Activated naive CD4-positive, alpha-beta T cell (primary cell): ENCODE data around the gene PKD1.

ENCODE experiments used
- DNase-seq, 4 experiments: peaks; one replicate each; lab custom pipeline; 2025; lab: John Stamatoyannopoulos, UW

The PKD1 gene

DNA sequence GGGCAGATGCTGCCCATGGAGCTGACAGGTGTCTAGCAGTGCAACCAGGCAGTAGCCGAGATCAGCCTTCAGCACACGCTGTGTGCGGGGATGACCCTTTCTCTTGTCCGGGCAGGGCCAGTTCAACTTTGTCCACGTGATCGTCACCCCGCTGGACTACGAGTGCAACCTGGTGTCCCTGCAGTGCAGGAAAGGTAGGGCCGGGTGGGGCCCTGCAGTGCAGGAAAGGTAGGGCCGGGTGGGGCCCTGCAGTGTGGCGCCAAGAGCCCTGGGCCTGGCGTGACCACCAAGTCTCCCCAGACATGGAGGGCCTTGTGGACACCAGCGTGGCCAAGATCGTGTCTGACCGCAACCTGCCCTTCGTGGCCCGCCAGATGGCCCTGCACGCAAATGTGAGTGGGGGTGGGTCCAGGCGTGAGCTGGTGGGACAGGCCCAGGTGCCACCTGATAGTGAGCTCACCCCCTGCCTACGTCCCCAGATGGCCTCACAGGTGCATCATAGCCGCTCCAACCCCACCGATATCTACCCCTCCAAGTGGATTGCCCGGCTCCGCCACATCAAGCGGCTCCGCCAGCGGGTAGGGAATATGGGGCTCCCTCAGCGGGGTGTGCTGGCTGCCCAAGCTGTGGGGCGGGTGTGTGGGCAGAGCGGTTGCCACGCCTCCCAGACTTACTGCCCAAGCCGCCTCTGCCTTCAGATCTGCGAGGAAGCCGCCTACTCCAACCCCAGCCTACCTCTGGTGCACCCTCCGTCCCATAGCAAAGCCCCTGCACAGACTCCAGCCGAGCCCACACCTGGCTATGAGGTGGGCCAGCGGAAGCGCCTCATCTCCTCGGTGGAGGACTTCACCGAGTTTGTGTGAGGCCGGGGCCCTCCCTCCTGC, 47.7 kb downstream of the PKD1 start:
- no peak for DNase-seq

DNA sequence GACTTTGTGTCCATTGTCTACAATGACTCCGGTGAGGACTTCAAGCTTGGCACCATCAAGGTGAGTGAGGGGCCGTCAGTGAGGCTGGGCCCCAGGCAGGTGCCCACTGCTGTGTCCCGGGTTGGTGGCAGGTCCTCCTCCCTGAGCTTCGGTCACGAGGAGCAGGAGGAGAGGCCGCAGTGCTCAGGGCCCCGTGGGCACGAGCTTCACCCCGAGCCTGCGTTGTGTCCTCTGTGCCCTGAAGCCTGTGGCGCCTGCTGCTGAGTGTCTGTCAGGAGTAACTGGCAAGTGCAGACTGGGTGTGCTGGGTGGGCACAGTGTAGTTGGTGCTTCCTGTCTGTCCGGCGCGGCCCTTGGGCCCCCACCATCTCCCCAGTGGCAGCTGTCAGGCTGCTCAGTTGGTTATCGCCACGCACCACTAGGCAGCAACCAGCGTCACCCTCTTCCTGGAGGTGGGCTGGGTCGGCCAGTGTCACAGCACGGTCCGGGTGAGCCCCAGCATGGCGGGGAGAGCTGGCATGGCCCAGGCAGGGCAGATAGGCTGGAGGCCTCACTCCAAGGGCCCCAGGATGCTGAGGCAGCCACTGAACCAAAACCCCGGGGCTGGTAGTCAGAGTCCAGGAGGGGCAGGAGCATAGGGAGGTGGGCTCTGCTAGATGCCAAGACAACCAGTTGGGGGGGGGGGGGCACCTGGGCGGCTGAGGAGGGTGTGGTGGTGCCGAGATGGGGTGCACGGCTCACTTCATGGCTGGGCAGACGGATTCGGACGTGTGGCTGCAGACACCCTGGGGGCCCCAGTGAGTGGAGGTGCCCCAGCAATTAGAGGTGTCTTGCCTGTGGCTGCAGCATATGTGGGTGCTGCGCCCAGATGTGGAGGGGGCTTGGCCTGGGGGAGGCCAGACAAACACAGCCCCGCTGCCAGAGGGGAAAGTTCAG, 48.6 kb downstream of the PKD1 start:
- no peak for DNase-seq

DNA sequence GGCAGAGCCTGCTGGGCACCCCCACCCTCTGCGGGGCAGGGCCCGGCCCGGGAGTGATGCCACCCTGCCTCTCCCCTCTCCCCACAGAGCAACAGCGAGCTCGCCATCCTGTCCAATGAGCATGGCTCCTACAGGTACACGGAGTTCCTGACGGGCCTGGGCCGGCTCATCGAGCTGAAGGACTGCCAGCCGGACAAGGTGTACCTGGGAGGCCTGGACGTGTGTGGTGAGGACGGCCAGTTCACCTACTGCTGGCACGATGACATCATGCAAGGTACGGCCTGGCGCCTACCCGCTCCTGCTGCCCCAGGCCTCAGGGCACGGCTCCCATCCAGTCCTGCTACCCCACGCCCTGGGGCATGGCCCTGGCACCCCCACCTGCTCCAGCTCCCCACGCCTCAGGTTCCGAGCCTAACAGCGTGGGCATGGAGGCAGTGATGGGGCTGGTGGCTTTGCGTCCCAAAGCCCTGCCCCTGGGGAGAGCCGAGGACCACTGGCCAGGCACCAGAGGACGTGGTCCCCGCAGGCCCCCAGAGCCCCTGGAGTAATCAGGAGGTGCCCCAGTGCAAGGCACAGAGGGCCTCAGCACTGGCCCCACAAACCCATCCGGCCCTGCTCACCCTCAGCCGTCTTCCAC, 49.5 kb downstream of the PKD1 start:
- no peak for DNase-seq

DNA sequence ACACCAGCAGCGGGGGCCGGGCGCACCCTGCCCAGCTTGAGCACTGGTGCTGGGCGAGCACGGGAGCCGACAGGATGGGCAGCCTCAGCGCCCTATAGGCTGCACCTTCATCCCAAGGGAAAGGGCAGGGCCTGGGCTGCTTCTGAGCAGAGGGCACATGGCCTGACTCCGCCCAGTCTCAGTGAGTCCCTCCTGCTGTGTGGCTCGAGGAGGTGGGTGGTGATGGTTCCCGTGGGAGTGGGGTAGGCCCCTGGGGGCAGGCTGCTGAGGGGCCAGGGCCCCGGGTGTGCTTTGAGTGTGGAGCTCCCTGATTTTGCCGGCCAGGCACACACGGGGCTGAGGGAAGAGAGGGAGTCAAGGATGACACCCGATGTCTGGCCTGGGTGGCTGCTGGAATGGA, 50.0 kb downstream of the PKD1 start:
- DNase-seq: no peak

DNA sequence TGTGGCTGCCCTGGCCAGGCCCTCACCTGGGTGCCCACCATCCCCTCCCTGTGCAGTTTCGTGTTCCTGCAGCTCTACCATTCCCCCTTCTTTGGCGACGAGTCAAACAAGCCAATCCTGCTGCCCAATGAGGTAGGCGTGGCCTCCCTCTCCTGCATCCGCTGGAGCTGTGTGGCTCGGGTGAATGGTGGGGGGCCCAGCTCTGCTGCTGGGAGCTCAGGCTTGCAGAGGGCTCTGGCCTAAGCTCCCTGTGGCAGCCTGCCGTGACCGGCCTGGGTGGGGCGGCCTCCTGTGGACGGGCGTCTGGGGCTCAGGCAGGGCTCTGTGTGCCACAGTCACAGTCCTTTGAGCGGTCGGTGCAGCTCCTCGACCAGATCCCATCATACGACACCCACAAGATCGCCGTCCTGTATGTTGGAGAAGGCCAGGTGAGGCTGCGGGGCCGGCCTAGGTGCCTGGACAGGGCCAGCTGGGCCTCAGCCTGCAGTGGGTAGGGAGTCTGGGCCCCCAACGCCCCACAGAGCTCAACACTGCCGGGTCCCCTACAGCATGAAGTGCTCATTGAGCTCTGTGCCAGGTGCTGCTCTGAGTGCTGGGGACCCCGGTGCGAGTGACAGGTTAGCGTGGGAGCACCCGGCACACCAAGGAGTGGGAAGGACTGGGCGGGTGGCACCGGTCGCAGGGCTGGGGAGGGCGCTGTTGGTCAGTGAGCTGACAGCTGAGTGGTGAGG, 50.6 kb downstream of the PKD1 start:
- no peak for DNase-seq

DNA sequence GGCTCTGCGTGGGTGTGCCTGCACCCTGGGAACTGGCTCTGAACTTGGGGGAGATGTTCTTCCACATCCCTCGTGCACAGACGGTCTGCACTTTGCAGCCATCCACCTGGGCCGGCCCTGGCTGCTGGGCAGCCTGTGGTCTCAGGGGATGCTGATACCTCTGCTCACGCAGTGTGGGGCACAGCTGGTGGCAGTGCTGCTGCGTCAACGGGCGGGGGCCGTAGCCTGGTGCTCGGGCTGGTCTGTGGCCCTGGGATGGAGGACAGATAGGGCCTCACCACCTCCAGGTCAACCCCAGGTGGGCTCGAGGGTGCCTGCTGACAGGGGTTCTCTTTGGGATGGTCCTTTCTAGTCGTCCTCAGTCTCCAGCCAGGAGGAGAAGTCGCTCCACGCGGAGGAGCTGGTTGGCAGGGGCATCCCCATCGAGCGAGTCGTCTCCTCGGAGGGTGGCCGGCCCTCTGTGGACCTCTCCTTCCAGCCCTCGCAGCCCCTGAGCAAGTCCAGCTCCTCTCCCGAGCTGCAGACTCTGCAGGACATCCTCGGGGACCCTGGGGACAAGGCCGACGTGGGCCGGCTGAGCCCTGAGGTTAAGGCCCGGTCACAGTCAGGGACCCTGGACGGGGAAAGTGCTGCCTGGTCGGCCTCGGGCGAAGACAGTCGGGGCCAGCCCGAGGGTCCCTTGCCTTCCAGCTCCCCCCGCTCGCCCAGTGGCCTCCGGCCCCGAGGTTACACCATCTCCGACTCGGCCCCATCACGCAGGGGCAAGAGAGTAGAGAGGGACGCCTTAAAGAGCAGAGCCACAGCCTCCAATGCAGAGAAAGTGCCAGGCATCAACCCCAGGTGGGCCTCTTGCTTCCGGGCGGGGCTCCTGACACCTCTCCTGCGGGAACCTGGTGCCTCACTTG, 51.6 kb downstream of the PKD1 start:
- no peak for DNase-seq

DNA sequence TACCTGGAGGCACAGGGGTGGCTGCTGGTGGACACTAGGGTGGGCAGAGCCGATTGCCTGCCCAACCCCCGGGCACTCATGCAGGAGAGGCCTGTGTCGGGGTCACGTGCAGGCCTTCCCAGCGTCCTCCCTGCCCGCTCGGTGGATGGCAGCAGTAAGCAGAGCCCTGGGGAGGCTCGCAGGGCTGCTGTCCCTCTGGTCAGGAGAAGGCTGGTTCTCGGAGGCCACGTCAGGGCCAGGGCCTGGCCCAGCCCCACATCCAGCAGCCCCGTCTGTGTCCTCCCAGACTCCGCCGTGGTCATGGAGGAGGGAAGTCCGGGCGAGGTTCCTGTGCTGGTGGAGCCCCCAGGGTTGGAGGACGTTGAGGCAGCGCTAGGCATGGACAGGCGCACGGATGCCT, 52.3 kb downstream of the PKD1 start:
- no peak for DNase-seq

DNA sequence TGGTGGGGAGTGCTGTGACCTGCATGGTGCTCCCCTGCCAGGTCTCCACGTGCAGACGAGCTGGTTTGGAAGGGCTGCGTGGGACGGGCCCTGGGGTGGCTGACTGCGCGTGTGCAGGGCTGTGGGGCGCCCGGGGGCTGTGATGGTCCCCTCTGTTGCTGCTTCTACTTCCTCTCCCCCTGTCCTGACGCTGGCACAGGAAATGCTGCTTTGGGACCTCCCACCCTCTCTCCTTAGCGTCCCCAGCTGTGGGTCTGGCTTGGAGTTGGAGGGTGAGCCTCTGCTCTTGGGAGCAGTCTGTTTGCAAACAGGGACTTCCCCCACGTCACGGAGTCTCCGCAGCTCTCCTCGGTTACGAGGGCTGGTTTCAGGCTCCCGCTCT, 52.7 kb downstream of the PKD1 start:
- DNase-seq: no peak

DNA sequence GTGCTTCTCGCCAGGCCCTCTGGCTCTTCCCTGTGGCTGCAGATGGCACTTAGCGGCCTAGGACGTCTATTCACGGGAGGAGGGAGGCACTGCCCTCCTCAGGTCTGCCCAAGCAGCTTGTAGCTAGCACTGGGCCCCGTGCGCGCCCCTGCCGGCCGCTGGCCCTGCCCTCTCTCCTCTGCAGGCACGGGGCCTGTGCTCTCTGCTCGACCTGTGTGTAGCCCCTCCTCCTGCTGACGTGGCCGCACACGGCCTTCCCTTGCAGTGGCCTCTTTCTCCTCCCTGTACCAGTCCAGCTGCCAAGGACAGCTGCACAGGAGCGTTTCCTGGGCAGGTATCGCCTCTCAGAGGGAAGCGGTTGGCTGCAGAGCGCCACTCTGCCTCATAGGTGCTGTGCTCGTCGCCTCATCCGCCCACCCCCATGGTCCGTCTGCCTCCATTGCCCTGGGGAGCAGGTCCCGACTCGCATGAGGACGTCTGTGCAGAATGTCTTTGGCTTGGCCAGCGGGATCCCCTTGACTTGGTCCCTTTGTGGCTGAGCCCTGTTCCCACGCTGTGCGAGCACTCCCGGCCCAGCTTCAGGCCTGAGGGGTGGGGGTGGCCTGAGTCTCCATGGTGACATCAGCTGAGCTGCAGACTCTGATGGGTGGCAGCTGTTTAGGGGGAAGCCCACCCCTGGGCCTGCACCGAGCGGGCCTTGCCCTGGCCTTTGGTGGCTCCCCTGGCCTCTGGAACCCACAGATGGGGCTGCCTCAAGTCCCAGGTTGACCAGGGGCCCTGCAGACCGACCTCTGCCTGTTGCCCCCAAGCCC, 53.3 kb downstream of the PKD1 start:
- no peak for DNase-seq

DNA sequence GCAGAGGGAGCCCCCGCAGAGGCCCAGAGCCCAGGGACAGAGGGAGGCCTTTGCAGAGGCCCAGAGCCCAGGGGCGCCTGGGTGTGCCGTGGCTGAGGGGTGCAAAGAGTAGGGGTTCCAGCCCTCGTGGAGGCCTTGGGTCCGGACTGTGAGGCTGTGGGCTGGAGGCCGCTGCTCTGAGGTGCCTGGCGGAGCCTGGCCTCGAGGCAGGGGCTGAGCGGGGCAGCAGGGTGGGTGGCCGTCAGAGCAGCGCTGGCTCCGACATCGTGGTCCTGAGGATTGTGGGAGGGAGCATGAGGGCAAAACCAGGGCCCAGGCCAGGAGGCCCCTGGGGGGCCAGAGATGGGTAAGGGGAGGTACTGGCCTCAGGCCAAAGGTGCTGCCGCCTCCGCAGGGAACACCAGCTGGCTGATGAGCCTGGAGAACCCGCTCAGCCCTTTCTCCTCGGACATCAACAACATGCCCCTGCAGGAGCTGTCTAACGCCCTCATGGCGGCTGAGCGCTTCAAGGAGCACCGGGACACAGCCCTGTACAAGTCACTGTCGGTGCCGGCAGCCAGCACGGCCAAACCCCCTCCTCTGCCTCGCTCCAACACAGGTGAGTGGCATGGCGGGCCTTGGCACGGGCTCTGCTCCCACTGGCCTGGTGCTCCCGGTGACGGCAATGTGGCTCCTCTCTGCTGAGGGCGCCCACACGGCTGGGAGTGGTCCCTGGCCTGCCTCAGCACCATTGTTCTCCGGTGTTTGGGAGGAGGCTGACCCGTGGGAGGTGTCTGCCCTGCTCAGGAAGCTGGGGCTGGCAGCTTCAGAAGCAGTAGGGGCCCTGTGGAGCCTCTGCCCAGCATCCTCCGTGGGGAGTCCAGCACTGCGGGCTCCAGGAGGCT, 54.3 kb downstream of the PKD1 start:
- DNase-seq: no peak

DNA sequence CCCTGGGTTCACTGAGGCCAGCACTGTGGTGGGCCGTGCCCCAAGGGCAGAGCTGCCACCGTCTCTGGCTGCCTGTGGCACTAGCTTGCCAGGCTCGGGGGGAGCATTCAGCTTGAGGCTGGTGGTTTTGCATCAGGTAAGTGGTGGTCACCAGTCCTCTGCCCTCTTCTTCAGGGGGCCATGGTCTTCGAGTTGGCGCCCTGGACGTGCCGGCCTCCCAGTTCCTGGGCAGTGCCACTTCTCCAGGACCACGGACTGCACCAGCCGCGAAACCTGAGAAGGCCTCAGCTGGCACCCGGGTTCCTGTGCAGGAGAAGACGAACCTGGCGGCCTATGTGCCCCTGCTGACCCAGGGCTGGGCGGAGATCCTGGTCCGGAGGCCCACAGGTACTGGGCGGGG, 55.7 kb downstream of the PKD1 start:
- DNase-seq: no peak

DNA sequence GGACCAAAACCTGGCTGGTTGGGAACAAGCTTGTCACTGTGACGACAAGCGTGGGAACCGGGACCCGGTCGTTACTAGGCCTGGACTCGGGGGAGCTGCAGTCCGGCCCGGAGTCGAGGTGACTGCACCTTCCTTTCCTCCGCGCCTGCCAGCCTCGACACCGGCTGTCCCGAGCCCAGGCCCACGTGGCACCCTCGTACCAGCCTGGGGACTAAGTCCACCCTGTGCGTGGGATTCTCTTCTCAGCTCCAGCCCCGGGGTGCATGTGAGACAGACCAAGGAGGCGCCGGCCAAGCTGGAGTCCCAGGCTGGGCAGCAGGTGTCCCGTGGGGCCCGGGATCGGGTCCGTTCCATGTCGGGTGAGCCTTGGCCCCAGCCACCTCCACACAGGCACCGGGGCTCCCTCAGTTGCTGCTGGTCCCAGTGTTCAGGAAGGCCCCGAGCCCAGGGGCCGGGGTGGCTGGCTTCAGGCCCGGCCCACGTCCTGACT, 56.3 kb downstream of the PKD1 start:
- no peak for DNase-seq

DNA sequence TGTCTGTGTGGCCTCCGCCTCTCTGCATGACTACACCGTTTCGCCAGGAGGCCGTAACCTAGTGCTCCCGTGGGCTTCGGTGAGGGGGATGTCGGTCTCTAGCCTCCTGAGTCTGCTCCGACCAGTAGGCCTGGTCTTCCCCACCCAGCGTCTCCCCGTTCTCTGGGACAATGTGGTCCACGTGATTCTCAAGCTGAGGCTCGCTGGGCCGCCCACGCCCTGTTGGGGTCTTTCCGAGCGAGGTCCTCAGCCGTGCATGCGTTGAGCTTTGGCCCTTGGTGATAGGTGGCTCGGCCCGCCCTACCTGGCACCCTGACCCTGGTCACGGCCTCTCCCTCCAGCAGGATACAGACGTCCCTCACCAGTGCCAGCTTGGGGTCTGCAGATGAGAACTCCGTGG, 57.0 kb downstream of the PKD1 start:
- no peak for DNase-seq

DNA sequence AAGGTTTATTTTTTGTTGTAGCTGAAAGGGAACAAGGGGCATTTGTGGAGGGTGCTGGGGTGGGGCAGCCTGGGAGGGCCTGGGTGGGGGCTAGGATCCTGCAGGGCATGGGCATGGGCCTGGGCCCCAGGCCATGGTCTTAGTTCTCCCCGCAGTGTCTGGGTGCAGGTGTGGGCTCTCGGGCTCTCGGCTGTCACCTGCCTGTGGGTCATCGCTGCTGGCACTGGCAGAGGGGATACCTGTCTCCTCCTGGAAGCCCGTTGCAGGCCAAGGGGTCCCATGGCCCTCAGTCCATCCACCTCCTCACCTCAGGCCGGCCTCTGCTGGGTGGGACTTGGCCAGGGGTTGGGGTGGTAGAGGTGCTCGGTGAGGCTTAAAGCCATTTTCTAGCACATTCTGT, 57.6 kb downstream of the PKD1 start:
- no peak for DNase-seq

DNA sequence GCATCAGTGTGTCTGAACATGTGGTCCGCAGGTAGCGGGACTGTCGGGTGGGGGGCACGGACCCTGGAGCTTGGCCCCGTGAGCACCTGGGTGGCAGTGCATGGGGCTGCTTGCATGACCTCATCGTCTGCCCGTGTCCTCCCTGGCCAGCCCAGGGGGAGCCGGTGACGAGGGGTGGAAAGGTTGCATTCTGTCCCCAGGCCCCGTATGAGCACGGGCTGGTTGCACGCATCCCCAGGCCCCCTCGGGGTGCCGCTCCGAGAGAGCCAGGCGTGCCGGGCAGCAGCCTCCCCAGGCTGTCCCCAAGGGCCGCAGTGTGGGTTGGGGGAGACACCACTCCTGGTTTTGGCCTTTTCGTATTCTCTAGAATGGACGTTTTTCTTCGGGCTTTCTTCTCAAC, 58.0 kb downstream of the PKD1 start:
- DNase-seq: no peak

DNA sequence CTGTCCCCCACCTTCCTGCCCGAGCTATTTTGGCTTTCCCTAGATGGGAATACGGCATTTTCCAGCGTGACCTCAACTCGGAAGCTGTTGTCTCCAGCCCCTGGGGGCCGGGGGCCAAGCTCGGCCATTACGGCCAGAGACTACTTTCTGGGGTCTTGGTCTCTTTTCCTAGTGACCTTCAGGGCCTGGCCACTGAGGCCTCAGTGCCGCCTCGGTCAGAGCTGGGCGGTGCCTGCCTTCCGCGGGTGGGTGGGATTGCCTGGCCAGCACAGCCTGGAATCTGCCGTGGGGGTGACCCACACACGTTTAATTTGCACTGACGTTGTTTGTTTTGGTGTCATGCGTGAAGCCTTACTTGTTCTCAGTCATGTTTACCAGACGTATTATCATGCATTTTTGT, 58.7 kb downstream of the PKD1 start:
- DNase-seq: no peak

DNA sequence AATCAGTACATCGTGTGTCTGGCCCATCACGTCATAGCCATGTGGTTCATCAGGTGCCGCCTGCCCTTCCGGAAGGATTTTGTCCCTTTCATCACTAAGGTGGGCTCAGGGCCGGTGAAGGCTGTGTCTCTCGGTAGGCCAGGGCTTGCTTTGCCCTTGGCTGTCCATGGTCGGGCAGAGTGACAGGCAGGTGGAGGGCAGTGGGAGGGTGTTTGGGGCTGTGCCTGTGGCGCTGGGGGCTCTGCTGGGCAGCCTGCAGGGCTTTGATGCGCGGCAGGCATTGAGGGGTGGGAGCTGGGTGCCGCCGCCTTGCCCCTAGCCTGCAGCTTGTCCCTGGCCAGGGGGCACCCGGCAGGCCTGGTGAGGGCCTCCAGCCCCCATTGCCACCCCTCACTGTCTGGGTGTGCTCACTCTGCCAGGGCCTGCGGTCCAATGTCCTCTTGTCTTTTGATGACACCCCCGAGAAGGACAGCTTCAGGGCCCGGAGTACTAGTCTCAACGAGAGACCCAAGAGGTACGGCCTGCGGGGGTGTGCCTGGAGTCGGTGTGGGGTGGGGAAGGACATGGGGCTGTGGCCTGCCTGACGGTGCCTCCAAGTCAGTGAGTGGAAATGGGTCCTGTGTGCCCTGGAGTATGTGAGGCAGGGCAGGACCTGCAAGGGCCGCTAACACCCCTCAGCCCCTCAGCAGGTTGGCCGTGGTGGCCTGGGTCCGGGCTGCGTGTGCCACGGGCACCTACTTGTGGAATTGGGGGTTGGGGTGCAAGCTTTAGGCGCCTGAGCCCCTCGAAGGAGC, 59.4 kb downstream of the PKD1 start:
- DNase-seq: no peak

DNA sequence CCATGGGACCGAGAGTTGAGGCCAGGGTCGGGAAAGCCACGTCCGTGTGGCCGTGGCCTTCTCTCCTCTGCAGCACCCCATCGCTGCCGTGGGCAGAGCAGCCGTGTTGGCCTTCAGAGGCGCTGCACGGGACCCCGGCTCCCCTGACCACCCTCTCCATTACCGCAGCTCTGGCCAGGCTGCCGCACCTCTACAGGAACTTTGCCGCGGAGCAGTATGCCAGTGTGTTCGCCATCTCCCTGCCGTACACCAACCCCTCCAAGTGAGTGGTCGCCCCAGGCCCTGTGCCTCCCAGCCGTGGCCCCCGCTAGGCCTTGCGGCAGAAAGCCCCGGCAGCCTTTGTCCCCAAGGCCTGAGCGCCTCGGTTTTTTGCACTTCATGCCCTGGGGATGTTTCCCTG, 60.1 kb downstream of the PKD1 start:
- DNase-seq: no peak
